ENCODE results near the gene SHC3. TPM values are rescaled to one million over a fixed set of nuclear protein-coding genes. Genes with fewer than 3 reads are reported as not detected.

SHC3 gene
- total RNA-seq, 4 donors from 2014 or later: 1.1 to 11.4 (median 3.4) TPM

DNA sequence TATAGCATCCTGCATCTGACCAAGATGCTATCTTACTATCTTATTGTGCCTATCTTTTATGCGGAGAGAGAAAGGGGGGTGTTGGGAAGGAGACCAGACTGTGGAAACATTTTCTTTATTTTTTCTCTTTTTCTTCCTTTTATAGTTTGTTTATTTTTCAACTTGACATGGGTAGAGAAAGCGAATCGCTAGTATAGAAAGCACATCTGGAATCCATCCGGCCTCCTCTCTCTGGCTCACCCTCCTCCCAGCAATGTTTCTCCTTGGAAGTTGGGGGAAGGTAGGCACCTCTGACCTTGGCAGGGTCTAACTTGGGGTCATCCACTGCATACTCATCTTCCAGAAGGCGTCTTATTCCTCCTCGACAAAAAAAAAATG is 183.4 kb downstream of the SHC3 start:
- WGBS, 2 donors: 38 to 51% methylated on average over 6 of the region's 6 CpGs
- TF ChIP-seq, protein P1, sequence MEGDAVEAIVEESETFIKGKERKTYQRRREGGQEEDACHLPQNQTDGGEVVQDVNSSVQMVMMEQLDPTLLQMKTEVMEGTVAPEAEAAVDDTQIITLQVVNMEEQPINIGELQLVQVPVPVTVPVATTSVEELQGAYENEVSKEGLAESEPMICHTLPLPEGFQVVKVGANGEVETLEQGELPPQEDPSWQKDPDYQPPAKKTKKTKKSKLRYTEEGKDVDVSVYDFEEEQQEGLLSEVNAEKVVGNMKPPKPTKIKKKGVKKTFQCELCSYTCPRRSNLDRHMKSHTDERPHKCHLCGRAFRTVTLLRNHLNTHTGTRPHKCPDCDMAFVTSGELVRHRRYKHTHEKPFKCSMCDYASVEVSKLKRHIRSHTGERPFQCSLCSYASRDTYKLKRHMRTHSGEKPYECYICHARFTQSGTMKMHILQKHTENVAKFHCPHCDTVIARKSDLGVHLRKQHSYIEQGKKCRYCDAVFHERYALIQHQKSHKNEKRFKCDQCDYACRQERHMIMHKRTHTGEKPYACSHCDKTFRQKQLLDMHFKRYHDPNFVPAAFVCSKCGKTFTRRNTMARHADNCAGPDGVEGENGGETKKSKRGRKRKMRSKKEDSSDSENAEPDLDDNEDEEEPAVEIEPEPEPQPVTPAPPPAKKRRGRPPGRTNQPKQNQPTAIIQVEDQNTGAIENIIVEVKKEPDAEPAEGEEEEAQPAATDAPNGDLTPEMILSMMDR (IDR thresholded peaks at IDR 0.05): no peak
- TF ChIP-seq EP300 (IDR thresholded peaks at IDR 0.05) (no peak), POLR2A (IDR thresholded peaks at IDR 0.05) (no peak)
- Histone ChIP-seq H3K27me3 (no peaks in the 10 kb centered on the region), H3K4me1 (peaks cover 0 to 99% (median 56%) of the 10 kb centered on the region in 4 donors), H3K27ac (peak overlapping the region in 1 of 4 donors; percentile 49), H3K4me3 (no peak overlapping the region), H3K36me3 (no peaks in the 10 kb centered on the region), H3K9me3 (no peaks in the 10 kb centered on the region)
- DNase-seq (ENCODE audit: low spot score in 2 of 2): no peak

DNA sequence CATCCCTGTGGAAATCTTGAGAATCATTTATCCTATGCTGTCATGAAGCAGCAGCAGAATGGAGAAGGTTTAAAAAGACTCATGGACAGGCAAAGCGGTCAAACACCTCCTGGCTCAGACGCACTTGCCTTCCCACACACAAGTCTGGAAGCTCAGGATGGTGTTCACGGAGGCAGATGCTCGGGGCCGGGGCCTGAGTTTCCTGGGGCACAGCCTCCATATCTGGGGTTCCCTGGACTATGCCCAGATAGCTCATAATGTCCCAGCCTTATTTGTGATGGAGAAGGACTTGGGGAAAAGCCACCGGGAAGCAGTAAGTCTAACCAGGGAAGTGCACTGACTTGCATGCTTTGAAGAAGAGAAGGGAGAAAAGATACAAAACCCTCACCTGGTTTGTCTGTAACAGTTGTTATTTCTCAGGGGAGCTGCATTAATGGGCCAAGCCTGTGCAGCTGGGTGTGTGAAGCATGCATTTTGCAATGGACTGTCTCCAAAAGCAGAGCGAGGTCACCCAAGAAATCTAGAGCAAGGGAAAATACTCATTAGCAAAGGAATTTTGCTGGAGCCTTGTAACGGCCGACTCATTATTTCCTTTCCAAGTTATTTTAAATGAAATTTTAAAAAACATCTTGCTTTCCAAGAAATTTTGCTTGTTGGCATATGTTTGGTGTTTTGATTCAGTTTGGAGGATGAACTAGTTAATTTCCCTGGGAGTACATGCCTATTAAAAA is 184.0 kb downstream of the SHC3 start:
- H3K9me3 ChIP-seq: no peaks in the 10 kb centered on the region
- peaks cover 0 to 94% (median 59%) of the 10 kb centered on the region in 4 donors for H3K4me1 ChIP-seq
- WGBS, 2 donors: 33 to 36% methylated on average over 9 of the region's 9 CpGs
- H3K27me3 ChIP-seq: no peaks in the 10 kb centered on the region
- H3K36me3 ChIP-seq: no peaks in the 10 kb centered on the region
- peak overlapping the region in 2 of 4 donors; percentile 48 to 49 for H3K27ac ChIP-seq
- peak overlapping the region in 2 of 4 donors; percentile 7 to 24 for H3K4me3 ChIP-seq
- no peak for DNase-seq (ENCODE audit: low spot score in 2 of 2)
- TF ChIP-seq POLR2A (IDR thresholded peaks at IDR 0.05) (no peak), EP300 (IDR thresholded peaks at IDR 0.05) (peak in 1 of 2 donors; percentile 10)
- TF ChIP-seq, protein P1 (IDR thresholded peaks at IDR 0.05): no peak

DNA sequence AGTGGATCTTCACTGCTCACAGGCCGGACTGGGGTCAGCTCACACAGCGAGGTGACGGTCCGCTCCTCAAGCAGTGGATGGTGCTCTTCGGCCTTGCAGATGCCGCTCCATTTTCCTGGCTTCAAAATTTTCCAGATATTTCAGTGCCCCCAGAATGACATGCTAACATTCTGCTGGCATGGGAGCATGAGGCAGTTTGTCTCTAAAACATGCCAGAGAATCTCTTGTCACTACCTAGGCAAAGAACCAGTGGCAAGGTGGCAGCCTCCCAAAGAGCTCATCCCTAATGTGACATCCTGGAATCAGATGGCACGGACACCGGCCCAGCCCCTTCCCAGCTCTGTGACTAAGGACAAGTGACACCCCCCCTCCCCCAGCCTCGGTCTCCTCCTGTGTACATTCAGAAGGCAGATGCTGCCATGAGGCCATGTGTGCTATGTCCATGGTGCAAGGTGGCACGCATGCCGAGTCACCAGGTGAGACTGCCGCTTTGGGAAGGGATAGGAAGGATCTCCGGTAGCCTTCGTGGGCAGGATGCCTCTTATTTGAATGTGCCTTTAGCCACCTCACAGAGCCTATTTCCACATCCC is 184.7 kb downstream of the SHC3 start:
- no peak for DNase-seq (ENCODE audit: low spot score in 2 of 2)
- TF ChIP-seq, protein P1 (IDR thresholded peaks at IDR 0.05): no peak
- TF ChIP-seq EP300 (IDR thresholded peaks at IDR 0.05) (no peak), POLR2A (IDR thresholded peaks at IDR 0.05) (no peak)
- H3K9me3 ChIP-seq: no peaks in the 10 kb centered on the region
- H3K4me3 ChIP-seq: peak overlapping the region in 2 of 4 donors; percentile 7 to 24
- H3K27ac ChIP-seq: peak overlapping the region in 2 of 4 donors; percentile 48 to 49
- no peaks in the 10 kb centered on the region for H3K36me3 ChIP-seq
- H3K27me3 ChIP-seq: no peaks in the 10 kb centered on the region
- 68 to 72% methylated on average over 12 to 14 of the region's 14 CpGs for WGBS, 2 donors
- peaks cover 0 to 94% (median 54%) of the 10 kb centered on the region in 4 donors for H3K4me1 ChIP-seq

DNA sequence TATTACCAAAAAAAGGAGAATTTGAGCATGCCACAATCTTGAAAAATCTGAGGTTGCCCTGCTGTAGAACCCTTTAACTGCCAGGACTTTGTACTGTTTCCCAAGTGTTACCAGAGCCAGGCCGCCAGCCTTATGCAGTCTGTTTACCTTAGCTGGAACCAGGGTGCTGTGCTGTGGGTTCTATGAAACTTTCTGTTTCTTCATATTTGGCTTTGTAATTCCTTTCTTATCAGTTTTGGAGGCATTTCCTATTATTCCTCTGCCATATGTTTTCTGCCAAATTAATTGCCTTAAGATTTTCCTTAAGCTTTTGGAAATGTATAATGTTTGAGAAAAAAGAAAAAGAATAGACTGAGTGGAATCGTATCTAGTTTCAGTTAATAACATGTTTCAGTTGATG is 185.3 kb downstream of the SHC3 start:
- peaks cover 0 to 89% (median 49%) of the 10 kb centered on the region in 4 donors for H3K4me1 ChIP-seq
- WGBS, 2 donors: 56 to 59% methylated on average over 2 of the region's 2 CpGs
- H3K4me3 ChIP-seq: peak overlapping the region in 2 of 4 donors; percentile 63 to 91
- TF ChIP-seq, protein P1 (IDR thresholded peaks at IDR 0.05): no peak
- no peak for TF ChIP-seq POLR2A (IDR thresholded peaks at IDR 0.05)
- no peak for DNase-seq (ENCODE audit: low spot score in 2 of 2)
- no peaks in the 10 kb centered on the region for H3K36me3 ChIP-seq
- H3K9me3 ChIP-seq: no peaks in the 10 kb centered on the region
- no peaks in the 10 kb centered on the region for H3K27me3 ChIP-seq
- no peak overlapping the region for H3K27ac ChIP-seq

DNA sequence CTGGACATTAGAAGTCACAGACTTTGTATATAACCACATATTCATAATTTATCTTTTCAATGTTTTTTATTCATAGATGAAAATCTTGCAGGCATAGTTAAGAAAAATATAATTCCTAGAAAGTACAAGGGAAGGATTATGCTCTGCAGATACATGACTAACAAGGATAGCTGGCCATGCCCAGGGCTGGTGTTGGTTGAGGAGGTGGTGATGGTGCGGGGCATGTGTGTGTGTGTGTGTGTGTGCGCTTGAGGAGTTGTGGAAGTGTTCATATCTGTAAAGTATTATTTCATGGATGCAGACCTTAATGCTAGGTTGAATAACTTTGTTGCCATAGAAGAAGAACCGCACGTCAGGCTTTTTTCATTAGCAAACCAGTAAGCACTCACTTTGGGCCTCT is 186.1 kb downstream of the SHC3 start:
- no peak for DNase-seq (ENCODE audit: low spot score in 2 of 2)
- Histone ChIP-seq H3K27ac (no peak overlapping the region), H3K27me3 (no peaks in the 10 kb centered on the region), H3K4me3 (peak overlapping the region in 3 of 4 donors; percentile 63 to 91 (median 65)), H3K36me3 (no peaks in the 10 kb centered on the region), H3K9me3 (no peaks in the 10 kb centered on the region), H3K4me1 (peaks cover 0 to 81% (median 43%) of the 10 kb centered on the region in 4 donors)
- TF ChIP-seq EP300 (IDR thresholded peaks at IDR 0.05) (no peak), POLR2A (IDR thresholded peaks at IDR 0.05) (no peak)
- TF ChIP-seq, protein P1 (IDR thresholded peaks at IDR 0.05): no peak
- 53 to 66% methylated on average over 4 of the region's 4 CpGs for WGBS, 2 donors
